GM12873 (cell line): Measurements from ENCODE around the gene CD200R1.
A peak's percentile ranks its signal among the peaks of the same experiment; 100 is the strongest.

Experiments used
- TF ChIP-seq, protein P1 (sequence below): IDR thresholded peaks from 2 replicates; pipeline ENCODE4 v1.5.1; 2012; ENCODE audit warnings: low read depth, mild to moderate bottlenecking, moderate library complexity, low read length, control low read depth; ENCODE audit not compliant: insufficient read depth; ENCODE audit errors: missing control alignments

The CD200R1 gene

DNA sequence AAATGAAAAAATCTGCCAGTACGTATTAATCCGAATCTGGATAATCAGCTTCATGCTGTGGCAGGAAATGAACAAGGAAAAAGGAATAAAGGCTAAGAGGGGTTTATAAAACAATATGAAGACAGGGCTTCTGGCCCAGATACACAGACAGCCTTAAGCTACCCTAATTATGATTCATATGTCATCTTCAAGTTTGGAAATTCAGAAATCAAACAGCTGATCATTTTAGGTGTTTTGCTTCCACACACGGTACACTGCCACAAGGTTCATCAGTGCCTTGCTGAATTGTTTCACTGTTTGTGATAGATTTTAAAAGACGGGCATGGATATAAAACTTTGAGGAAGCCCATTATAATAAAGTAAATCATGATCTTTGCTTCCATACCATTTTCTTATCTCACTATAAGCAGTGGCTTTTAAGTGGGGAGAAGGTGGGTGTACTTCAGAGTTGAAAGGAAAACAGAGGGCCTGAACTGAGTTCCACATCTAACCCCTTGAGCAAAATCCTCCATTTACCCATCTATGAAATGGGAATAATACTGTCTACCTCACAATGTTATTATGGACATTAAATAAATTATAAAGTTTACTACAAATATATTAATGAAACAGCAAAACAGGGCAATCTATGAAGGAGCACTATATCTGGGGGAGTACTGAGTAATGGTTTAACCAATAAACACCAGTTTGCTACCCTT, 31.6 kb upstream of the CD200R1 start:
- TF ChIP-seq, protein P1, sequence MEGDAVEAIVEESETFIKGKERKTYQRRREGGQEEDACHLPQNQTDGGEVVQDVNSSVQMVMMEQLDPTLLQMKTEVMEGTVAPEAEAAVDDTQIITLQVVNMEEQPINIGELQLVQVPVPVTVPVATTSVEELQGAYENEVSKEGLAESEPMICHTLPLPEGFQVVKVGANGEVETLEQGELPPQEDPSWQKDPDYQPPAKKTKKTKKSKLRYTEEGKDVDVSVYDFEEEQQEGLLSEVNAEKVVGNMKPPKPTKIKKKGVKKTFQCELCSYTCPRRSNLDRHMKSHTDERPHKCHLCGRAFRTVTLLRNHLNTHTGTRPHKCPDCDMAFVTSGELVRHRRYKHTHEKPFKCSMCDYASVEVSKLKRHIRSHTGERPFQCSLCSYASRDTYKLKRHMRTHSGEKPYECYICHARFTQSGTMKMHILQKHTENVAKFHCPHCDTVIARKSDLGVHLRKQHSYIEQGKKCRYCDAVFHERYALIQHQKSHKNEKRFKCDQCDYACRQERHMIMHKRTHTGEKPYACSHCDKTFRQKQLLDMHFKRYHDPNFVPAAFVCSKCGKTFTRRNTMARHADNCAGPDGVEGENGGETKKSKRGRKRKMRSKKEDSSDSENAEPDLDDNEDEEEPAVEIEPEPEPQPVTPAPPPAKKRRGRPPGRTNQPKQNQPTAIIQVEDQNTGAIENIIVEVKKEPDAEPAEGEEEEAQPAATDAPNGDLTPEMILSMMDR, result no peak

DNA sequence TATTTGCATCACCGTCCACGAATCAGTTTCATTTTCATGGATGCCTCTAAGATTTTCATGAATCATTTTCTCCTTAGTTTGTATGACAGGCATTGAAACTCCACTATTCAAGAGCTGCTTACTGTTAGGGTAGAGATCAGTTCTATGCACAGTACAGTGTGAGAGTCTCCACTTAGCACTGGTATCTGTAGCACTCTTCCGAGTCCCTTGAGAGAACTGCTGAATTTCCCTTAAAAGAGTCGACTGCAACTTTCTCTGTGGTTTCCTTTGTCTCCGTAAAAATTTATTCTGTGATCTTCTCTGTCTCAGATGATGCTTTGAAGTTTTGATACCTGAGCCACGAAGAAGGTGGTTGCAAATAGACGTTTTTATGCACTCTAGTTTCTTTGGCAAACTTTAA, 30.7 kb upstream of the CD200R1 start:
- TF ChIP-seq, protein P1, result no peak

DNA sequence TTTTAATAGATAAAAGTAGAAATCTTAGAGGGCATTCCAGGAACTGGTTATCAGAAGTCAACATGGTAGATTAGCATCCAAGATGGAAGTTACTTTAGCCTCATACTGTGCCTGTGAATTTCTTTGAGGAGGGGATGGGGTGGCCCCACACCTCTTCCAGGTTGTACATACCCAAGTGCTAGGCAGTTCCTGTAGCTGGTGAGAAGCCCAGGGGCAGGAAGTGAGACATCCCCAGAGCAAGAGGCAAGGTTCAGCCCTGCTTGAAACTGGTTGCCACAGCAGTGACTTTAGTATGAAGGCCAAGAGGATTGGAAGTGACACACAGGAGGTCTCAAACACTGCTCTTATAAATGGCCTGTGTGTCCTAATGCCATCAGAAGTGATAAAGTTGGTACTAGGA, 27.8 kb upstream of the CD200R1 start:
- TF ChIP-seq, protein P1, result no peak

DNA sequence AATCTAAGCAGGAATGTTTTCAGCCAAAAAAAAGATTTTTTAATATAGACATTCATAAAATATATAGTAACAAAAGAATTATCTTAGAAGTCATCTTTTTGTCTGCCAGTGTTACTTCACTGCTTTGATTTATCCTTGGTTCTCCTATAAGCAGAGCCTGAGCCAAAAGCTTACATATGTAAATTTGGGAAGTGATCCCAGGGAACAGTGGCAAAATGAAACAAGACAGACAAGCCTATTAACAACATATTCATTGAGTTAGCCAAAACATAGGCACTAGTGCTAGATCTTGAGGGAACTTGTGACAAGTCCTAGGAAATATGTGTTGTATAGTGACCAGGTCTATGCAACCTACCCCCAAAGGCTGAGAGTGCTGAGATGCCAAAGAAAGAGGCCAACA, 27.1 kb upstream of the CD200R1 start:
- TF ChIP-seq, protein P1, result no peak

DNA sequence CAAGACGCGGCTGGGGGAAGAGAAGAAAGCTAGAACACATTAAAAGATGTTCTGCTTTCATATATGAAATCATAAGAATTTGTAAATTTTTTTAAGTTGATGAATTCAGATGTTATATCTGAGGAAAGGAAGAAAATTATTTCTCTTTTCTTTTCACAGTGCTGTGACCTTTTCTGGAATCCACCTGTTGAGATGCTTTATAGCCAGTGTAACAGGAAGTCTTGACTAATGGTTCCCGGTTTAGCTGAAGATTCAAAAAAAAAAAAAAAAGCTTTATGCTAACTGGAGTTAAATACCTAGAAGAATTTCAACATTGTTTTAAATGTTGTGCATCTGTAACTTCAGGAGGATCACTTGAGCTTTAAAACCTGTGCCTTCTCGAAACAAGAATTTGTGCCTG, 25.8 kb upstream of the CD200R1 start:
- TF ChIP-seq, protein P1, result no peak

DNA sequence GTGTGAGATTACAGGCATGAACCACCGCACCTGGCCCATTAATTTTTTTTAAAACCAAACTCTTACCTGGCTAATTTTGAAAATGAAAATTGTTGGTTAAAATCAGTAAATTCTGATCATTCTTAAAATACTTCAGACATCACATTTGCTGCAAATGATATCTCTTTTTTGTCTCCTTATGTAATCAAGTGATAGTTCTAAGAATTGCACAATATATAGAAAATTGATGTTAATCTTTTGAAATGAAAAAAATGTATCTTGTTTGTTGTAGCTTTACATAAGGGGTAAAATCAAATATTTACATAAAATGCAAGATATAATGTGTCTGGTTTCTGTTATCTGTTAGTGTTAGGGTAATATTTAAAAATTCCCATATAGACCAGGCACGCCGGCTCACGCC, 20.9 kb upstream of the CD200R1 start:
- TF ChIP-seq, protein P1, result no peak

DNA sequence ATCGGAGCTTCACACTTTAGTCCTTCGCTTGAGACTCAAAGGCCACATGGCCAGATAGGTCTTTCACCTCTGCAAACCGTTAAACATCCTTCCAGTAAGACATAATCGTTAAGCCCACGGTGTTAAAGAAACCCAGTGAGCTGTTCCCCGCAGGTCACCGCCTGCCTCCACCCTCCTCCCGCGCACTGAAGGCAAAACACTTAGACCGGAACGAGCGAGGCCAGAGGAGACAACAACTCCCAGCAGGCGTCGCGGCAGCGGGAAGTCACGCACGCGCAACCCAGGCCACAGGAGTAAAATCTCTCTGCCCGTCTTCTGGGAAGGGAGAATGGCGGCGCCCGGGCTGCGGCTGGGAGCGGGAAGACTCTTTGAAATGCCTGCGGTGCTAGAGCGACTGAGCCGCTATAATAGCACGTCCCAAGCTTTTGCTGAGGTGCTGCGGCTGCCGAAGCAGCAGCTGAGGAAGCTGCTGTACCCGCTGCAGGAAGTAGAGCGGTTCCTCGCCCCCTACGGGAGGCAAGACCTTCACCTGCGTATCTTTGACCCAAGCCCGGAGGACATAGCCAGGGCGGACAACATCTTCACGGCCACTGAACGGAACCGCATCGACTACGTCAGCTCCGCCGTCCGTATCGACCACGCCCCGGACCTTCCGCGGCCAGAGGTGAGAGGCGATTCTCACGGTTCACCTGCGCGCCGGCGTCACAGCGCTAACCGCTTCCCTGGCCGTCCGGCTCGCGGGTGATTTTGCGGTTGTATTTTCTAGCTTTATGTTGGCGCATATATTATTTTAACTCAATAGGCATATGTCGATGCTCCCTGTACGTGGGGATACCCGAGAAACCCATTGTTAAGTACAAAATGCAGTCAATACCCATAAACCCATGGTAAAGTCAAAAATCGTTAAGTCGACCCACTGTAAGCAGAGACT, 16.0 kb upstream of the CD200R1 start, which contains the start of gene GTPBP8:
GTPBP8 (plus strand) TSS at position 313 of the 931 bp plus-strand sequence; CDS start at position 329, 16 bp downstream.
- TF ChIP-seq, protein P1, result peak; percentile 22
